Activated T-cell treated with anti-CD3 and anti-CD28 coated beads for 48 hours (primary cell): ENCODE measurements around the gene NANP.
"Not testable (repeated sequence)": the region's sequence is repeated elsewhere in the genome, so short reads cannot be mapped to it uniquely, and the experiment has no call there.

Source experiments
- DNase-seq: peaks from one replicate; pipeline ENCODE4 v3.0.0-alpha.2; 2020; ENCODE audit warnings: low read depth

NANP gene, protein sequence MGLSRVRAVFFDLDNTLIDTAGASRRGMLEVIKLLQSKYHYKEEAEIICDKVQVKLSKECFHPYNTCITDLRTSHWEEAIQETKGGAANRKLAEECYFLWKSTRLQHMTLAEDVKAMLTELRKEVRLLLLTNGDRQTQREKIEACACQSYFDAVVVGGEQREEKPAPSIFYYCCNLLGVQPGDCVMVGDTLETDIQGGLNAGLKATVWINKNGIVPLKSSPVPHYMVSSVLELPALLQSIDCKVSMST

DNA sequence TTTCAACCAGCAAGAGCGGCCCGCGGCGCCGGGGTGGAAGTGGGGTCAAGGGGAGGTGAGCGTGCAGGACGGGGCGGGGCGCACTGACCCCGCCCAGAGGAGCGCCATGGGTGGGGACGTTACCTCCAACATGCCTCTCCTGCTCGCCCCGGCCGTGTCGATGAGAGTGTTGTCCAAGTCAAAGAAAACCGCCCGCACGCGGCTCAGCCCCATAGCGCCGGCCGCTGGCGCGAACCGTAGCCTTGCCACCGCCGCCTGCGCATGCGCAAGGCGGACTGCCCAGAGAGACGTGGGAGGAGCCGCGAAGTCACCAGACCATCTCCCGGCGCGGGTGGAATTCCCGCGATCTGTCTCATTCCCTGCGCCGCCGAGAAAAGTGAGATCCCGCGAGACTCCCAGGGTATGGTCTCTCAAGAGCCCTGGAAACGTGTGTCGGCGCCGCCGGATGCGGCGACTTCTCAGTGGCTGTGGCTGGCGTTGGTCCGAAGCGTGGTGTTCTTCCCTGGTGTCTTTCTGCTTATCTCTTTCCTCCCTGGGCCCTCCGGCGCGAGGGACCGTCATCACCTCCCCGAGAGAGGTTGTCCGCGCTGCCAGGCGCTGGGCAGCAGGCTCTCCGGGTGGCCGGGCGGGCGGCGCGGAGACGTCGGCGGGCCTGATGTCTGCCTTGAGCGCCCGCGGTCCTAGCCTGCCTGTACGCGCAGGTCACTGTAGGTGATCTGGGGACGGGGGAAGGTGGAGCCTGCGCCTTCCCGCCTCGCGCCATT lies at the start of gene NANP:
NANP (minus strand) TSS at position 279 of the 764 bp plus-strand sequence; CDS start at position 213, 66 bp downstream.
- peak; percentile 89 for DNase-seq

DNA sequence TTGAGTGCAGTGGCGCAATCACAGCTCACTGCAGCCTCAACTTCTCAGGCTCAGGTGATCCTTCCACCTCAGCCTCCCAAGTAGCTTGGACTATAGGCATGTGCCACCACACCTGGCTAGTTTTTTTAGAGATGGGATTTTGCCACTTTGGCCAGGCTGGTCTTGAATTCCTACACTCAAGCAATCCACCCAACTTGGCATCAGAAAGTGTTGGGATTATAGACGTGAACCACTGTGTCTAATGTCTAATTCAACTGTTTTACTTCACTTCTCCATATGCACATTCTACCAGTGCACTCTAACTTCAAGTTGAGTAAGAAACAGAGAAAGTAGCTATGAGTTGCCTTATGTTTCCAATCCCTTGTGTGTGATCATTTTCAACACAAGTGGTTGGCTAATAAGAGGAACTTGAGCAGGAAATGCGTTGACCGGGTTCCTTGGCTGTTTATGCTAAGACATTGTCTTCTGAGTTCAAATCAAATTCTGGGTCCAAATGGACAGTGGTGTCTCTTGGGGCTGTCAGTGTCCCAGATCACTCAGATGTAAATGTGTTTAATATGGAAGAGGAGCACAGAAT lies 48.9 kb upstream of the NANP start:
- no peak for DNase-seq

DNA sequence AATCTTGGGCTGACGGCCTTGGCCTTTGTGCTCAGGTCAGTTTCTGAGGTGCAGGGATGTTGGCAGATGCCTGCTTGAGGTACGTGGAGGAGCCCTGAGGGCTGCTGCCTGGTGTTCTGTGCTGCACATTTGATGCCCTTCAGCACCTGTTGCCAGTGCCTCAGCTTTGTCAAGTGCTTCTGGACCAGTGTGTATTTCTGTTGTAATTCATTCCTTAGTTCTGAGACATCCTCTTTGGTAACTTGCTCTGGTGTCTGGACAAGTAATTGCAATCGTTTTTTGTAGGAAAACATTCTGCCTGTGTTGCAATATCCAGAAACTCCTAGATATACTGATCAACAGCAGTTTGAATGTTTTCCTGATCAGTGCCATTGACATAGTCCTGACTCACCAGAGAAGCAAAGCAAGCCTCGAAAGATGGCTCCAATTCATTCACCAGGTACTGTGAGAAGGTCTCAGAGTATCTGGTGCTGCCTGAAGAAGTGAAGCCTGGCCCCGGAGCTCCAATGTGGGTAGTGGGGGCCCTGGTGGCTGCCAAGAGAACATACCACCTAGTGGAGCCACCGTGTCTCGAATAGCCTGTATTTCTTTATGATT lies 46.1 kb upstream of the NANP start:
- DNase-seq, result no peak

DNA sequence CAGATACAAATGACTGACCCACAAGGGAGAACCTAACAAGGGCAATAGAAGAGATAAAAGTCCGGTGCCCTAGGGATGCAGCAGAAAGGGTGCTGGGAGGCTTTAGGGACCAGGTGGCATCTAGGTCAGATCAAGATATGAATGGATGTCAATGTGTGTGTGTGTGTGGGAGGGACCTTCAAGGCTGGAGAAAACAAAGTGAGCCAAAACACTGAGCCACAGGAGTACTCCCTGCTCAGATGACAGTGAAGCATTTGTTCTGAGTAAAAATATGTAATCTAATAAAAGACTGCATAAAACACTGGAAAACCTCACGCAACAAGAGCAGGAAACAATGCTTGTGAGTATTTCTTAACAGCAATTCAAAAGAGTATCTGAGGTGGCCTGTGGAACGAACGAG lies 44.6 kb upstream of the NANP start:
- DNase-seq, result no peak

DNA sequence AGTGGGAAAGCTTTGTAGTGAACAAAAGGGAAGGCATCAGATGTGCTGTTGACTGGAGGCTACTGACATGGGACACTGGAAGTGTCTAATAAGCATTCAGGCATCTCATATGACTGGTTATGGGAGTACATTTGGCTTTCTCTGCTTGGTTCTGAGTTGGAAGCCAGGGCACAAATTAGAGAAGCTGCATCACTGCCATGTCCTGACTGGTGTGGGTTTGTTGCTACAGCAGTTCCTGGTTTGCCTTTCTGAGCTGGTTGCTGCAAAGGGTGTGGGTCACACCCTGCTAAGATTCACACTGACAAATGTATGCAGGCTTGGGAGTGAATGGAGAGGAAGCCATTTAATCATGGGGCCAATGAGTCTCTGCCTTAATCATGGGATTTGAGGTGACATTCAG lies 36.2 kb upstream of the NANP start:
- DNase-seq, result no peak

DNA sequence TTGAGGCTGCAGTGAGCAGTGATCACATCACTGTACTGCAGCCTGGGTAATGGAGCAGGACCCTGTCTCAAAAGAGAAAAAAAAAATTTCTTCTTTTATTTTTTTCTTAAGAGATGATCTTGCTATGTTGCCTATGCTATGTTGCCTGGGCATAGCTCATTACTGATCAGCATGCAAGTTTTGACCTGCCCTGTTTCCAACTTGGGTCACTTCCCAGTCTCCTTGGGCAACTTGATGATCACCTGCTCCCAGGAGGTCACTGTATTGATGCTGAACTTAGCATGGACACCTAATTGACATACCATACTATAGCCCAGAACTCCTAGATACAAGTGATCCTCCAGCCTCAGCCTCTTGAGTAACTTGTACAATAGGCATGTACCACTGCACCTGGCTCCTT lies 30.7 kb upstream of the NANP start:
- no peak for DNase-seq

DNA sequence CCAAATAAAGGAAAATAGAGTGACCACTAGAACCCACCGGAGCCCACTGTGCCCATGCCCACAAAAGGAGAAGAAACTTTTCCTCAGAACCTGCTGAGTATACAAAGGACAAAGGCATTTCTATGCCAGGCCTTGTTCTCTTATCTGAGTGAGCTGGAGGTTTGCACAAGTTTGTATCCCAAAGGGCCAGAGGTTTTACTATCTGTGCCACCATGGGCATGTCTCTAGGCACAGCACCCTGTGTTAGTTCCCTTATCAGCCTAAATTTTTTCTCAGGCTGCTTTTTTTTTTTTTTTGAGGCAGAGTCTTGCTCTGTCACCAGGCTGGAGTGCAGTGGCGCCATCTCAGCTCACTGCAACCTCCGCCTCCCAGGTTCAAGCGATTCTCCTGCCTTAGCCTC lies 29.1 kb upstream of the NANP start:
- not testable (repeated sequence) for DNase-seq

DNA sequence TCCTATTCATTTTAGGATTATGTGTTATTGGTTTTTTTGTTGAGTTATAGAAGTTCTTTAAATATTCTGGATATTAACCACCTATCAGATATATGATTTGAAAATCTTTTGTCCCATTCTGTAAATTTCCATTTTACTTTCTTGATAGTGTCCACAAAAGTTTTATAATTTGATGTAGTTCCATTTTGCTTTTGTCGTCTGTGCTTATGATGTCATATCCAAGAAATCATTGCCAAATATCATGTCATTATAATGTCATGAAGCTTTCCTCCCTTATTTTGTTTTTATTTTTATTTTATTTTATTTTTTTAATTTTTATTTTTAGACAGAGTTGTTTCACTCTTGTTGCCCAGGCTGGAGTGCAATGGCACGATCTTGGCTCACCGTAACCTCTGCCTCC lies 21.0 kb upstream of the NANP start:
- no peak for DNase-seq

DNA sequence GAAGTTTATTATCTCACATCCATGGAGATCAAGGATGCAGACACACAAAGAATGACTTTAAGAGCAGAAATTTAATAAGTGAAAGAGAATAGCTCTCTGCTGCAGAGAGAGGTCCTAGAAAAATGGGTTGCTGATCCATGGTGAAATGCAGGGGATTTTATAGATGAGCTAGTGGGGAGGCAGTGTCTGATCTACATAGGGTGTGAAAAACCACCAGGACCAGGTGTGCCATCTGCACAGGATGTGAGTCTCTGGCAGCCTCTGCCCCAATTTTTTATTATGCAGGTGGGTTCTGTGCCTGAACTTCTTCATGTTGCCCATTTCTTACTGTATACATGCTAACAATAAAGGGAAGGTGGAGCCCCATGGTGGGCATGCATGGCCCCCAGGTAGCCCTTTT lies 19.9 kb upstream of the NANP start:
- DNase-seq, result no peak

DNA sequence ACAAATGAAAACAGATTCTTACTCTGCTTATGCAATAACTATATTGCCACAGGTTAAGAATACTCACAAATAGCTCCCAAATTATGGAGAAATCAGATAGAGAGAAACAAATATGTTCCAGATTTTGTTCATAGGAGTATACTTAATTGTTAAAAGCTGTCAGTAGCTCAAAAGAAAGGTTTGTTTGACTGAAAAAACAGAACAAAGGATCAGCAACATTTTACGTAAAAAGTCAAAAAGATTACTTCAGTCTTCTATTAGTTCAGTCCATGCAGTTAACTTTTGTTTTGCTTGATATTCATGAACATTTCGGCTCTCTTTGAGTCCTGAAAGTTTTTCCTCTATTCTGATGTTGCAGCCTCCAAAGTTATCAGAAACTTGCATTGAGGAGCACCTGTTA lies 13.4 kb upstream of the NANP start:
- DNase-seq, result no peak

DNA sequence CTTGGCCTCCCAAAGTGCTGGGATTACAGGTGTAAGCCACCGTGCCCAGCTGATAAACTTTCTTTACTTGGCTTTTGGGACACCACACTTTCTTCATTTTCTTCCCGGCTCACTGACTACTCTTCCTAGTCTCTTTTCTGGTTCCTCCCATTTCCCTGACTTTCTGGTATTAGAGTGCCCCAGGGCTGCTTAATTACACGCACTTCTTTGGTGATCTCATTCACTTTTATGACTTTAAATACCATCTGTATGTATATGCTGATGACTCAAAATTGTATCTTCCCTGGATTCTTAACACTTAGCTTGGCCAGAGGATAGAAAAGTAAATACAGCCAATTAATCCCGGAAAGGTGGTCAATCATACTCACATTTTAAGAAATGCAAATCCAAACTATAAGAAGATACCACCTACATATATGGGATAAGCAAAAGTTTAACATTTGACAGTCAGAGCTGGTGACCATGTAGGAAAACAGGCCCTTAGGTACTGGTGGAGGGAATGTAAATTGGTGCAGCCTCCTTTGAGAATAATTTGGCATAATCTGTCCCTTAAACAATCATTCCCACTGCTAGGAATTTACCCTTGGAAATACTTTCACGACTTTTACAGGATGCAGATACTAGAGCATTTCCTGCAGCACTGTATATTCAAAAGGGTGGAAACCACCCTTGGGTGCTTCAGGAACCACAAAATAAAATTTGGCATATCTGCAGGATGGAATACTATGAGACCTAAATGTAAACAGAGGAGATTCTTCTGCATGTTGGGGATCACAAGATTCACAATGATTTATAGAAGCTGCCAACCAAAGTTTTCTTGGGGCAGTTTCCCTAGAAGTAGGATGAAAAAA lies 9.4 kb upstream of the NANP start:
- DNase-seq, result no peak

DNA sequence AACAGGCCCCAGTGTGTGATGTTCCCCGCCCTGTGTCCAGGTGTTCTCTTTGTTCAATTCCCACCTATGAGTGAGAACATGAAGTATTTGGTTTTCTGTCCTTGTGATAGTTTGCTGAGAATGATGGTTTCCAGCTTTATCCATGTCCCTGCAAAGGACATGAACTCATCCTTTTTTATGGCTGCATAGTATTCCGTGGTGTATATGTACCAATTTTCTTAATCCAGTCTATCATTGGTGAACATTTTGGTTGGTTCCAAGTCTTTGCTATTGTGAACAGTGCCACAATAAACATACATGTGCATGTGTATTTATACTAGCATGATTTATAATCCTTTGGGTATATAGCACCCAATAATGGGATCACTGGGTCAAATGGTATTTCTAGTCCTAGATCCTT lies 6.8 kb upstream of the NANP start:
- DNase-seq, result not testable (repeated sequence)

DNA sequence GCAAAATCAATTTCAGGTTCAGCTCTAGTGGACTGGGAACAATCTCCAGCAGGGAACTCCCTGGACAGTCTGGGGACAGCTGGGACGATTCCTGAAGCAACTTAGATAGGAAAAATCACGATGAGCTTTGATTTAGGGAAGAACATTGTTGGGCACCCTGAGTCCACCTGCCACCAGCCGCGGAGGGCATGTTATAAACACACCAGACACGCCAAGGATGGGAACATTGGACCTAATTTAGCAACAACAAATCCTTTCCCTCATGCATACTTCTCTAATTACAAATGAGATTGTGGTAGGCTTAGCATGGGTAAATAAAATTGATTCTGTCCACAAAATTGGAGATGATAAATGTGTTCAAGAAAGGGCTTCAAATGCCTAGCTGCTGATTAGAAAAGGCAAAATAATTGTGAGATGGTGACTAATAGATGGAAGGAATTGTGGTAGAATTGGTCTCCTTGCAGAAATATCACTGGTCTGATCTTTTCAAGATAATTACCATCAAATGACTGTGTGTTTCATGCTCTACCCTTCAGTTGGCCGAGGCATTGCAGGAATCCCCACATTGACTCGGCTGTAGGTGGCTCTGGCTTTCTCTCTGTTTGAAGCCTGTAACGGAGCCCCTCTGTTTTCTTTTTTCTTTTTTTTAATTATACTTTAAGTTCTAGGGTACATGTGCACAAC lies 6.1 kb upstream of the NANP start:
- DNase-seq, result no peak

DNA sequence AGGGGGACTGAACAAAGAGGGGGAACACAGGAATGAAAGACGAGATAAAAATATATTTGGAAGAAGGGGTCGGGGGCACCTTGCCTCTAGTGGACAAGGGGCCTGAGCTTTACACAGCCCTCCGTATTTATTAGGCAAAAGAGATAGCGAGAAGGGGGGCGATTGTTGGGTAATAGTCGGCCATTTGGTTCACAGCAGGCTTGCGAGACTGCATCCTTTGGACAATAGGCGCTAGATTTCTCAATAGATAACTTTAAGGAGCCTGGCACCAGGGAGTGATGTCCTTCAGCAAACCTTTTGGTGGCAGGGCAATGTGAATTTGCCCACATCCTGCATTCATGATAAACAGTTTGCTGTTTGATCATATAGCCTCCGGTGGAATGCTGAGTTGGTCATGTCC lies 3.0 kb upstream of the NANP start:
- DNase-seq, result no peak

DNA sequence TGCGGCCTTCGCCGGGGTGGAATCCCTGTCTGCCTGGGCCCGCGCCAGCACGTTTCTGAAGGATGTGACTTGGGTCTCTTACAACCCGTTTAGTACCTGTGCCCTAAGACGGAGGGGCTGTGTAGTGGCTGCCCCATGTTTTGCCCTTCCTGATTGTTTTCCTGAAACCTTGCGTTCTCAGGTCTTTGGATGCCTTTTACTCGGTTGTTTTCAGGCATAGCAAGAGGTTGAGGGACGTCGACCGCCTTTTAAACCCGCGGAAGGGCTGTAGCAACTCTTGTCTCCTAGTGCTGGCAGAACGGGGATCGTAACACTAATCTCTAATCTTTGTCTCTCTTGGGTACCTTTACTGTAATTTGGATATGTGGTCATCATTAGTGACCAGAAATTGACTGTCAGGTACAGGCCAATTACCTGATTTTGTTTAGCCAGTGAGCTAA lies 706 bp upstream of the NANP start:
- DNase-seq, result no peak

DNA sequence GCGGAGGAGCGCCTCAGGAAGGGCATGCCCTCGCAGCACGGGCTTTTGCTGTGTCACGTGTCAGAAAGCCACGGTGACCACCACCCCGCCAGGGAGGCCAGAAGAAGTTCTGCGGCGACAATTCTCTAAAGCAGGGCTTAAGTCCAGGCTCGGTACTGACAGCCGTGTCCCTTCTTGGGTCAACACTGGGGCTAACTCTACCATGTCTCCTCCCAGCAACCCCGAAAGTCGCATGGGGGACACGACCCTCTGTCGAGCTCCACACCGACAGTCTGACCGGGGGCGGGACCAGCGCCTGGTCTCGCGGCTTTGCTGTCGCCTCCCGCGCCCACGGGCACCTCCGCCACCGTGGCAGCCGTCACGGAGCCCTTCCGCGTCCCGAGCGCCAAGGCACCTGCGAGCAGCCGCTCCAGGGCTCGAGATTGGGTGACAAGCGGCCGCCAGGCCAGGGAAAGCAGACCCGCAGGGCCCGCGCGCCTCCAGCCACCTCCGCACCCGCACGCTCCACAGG lies 534 bp downstream of the NANP start:
- peak; percentile 35 for DNase-seq

DNA sequence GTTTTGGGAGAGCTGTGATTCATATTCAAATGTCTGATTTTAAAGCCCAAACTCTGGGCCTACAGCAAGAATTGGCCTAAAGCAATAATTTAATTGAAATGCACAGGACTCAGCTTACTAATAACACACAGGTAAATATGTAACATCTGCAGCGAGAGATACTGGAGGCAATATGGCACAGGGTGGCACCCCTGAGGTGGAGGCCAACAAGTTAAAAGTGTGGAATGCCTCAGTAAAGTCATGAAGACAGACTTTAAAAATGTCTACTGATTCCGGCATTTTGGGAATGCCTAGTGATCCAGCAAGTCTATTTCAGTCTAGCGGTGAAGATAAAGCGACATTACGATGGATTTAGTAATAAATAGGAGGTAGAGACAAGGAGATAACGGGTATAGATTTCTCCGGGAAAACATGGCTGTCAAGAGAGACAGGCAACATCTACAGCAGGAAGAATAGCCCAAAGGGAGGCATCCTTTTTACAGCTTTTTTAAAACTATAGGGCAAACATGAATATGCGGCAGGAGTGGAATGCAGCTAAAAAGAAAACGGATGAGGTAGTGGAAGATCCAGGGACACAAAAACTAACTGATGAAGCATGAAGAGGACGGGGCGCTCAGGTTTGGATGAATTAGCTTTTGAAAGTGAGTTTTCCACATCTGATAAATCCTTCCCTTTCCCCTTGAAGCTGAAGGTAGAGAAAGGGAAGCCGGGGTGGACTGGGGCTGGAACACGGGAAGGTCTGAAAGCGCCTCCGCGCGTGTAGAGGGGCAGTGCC lies 1.2 kb downstream of the NANP start:
- DNase-seq, result no peak

DNA sequence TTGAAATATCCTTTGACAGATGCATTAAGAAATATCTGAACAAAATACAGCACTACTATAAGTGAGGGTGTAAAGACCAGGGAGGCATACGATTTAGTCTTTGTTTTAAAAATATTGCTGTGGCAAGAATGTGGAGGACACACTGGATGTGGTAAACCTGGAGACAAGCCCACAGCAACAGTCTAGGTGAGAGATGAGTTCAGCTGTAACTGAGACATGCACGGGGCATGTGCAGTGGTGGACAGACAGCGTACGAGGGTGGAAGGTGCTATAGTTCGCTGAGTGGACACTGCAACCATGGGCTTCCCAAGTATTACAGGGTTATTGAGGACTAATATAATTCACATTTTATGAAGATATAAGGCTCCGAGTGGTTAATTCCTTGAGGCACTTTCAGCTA lies 1.8 kb downstream of the NANP start:
- DNase-seq, result no peak

DNA sequence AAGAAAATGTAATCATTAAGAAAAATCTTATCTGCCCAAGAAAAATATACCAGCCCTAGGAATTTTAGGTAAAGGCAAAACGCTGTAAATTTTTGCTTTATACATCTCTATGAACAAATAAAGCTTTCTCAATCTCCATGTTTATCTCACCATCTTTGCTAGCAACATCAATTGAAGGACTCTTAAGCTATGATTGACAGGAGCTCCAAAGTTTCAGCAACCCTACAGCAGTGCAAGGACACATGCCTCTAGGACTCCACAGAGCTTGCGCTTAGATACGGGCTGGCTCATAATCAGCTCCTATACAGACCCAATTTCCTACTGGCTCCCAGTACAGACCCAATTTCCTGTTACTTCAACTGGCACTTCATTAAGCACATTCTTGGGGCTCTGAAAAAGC lies 4.3 kb downstream of the NANP start:
- DNase-seq, result no peak

DNA sequence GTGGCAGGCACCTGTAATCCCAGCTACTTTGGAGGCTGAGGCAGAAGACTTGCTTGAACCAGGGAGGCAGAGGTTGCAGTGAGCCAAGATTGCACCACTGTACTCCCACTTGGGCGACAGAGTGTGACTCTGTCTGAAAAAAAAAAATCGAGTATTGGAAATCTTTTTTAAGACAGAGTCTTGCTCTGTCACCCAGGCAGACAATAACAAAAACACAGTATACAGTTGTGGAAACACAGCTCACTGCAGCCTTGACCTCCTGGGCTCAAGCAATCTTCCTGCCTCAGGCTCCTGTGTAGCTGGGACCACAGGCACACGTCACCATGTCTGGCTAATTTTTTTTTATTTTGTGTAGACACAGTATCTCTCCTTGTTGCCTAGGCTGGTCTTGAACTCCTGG lies 15.0 kb downstream of the NANP start:
- DNase-seq, result no peak
